ENCODE data around the gene UQCRC2.
"Not testable (repeated sequence)": the region's sequence is repeated elsewhere in the genome, so short reads cannot be mapped to it uniquely, and the experiment has no call there.

Gene UQCRC2

GRCh38 chr16:21982108-21982507 lies 28.9 kb downstream of the UQCRC2 start:
- DNase-seq (ENCODE audit: low read depth in 2 of 2): no peak

GRCh38 chr16:21984062-21984461 lies 30.9 kb downstream of the UQCRC2 start:
- no peak for DNase-seq (ENCODE audit: low read depth in 2 of 2)

- no peak for DNase-seq (ENCODE audit: low read depth in 2 of 2)
Measured at GRCh38 chr16:21985524-21985923, 32.4 kb downstream of the UQCRC2 start.

GRCh38 chr16:21986692-21987246 lies 33.6 kb downstream of the UQCRC2 start:
- DNase-seq (ENCODE audit: low read depth in 2 of 2): no peak

GRCh38 chr16:21987498-21987897 lies 34.3 kb downstream of the UQCRC2 start:
- no peak for DNase-seq (ENCODE audit: low read depth in 2 of 2)

- no peak for DNase-seq (ENCODE audit: low read depth in 2 of 2)
Measured at GRCh38 chr16:21989133-21989532, 36.0 kb downstream of the UQCRC2 start.

- no peak for DNase-seq (ENCODE audit: low read depth in 2 of 2)
Measured at GRCh38 chr16:21989751-21990150, 36.6 kb downstream of the UQCRC2 start.

- no peak for DNase-seq (ENCODE audit: low read depth in 2 of 2)
Measured at GRCh38 chr16:21990381-21990944, 37.3 kb downstream of the UQCRC2 start.

GRCh38 chr16:21991621-21992020 lies 38.5 kb downstream of the UQCRC2 start:
- DNase-seq (ENCODE audit: low read depth in 2 of 2): no peak

GRCh38 chr16:21994856-21995465 lies 41.8 kb downstream of the UQCRC2 start:
- no peak for DNase-seq (ENCODE audit: low read depth in 2 of 2)

GRCh38 chr16:21996923-21997696 lies 43.9 kb downstream of the UQCRC2 start:
- no peak for DNase-seq (ENCODE audit: low read depth in 2 of 2)

- no peak for DNase-seq (ENCODE audit: low read depth in 2 of 2)
Measured at GRCh38 chr16:21997697-21998480, 44.7 kb downstream of the UQCRC2 start.

GRCh38 chr16:22001591-22001990 lies 48.4 kb downstream of the UQCRC2 start:
- DNase-seq (ENCODE audit: low read depth in 2 of 2): no peak

GRCh38 chr16:22002047-22002446 lies 48.9 kb downstream of the UQCRC2 start:
- DNase-seq (ENCODE audit: low read depth in 2 of 2): not testable (repeated sequence)

- DNase-seq (ENCODE audit: low read depth in 2 of 2): no peak
Measured at GRCh38 chr16:22003195-22003594, 50.0 kb downstream of the UQCRC2 start.

GRCh38 chr16:22004341-22004740 lies 51.2 kb downstream of the UQCRC2 start:
- no peak for DNase-seq (ENCODE audit: low read depth in 2 of 2)

GRCh38 chr16:22005746-22006145 lies 52.6 kb downstream of the UQCRC2 start:
- no peak for DNase-seq (ENCODE audit: low read depth in 2 of 2)

GRCh38 chr16:22006636-22007035 lies 53.5 kb downstream of the UQCRC2 start:
- no peak for DNase-seq (ENCODE audit: low read depth in 2 of 2)

GRCh38 chr16:22007159-22007508 lies 54.0 kb downstream of the UQCRC2 start:
- DNase-seq (ENCODE audit: low read depth in 2 of 2): no peak

- peak; percentile 58 to 60 for DNase-seq (ENCODE audit: low read depth in 2 of 2)
Measured at GRCh38 chr16:22007509-22008214, 54.5 kb downstream of the UQCRC2 start, which contains the start of gene MOSMO. Gene MOSMO, plus strand, starts transcription at chr16:22008111. Its CDS starts 191 bp downstream, at chr16:22008302.
